MM.1S (cell line): ENCODE measurements around the gene TOX2.
A peak's percentile ranks its signal among the peaks of the same experiment; 100 is the strongest.

Experiments used
- DNase-seq: peaks from one replicate; pipeline ENCODE4 v3.0.0-alpha.2; 2015
- H2AFZ ChIP-seq: fragments of 300-600 bp; sonication (generic); 2 replicates; pipeline ENCODE4 v1.6.0; 2016; ENCODE audit warnings: antibody characterized with exemption, low read length
- H3F3A ChIP-seq: fragments of 300-600 bp; sonication (generic); 2 replicates; pipeline ENCODE4 v1.6.1; 2016; ENCODE audit warnings: mild to moderate bottlenecking, antibody characterized with exemption, low read length, moderate library complexity, mixed read lengths; ENCODE audit not compliant: insufficient read depth
- H3K27ac ChIP-seq: fragments of 300-600 bp; sonication (generic); 2 replicates; pipeline ENCODE4 v1.5.1; 2016; ENCODE audit warnings: mild to moderate bottlenecking, low read length
- H3K27me3 ChIP-seq: fragments of 300-600 bp; sonication (generic); replicated peaks from 2 replicates; pipeline ENCODE4 v1.6.0; 2016; ENCODE audit warnings: low read length; ENCODE audit not compliant: insufficient read depth
- H3K36me3 ChIP-seq: fragments of 300-600 bp; sonication (generic); replicated peaks from 2 replicates; pipeline ENCODE4 v1.6.1; 2016; ENCODE audit warnings: mild to moderate bottlenecking, low read length, mixed read lengths; ENCODE audit not compliant: insufficient read depth
- H3K4me1 ChIP-seq: fragments of 300-600 bp; sonication (generic); 2 replicates; pipeline ENCODE4 v1.6.1; 2016; ENCODE audit warnings: low read length, mixed read lengths
- H3K4me2 ChIP-seq: fragments of 300-600 bp; sonication (generic); 2 replicates; pipeline ENCODE4 v1.6.0; 2016; ENCODE audit warnings: low read depth, low read length
- H3K4me3 ChIP-seq: fragments of 300-600 bp; sonication (generic); 2 replicates; pipeline ENCODE4 v1.5.1; 2016; ENCODE audit warnings: low read length, mixed read lengths
- H3K79me2 ChIP-seq: fragments of 300-600 bp; sonication (generic); 2 replicates; pipeline ENCODE4 v1.6.1; 2016; ENCODE audit warnings: mixed run types, low read length, mixed read lengths
- H3K9ac ChIP-seq: fragments of 300-600 bp; sonication (generic); 2 replicates; pipeline ENCODE4 v1.6.1; 2016; ENCODE audit warnings: low read length, mixed read lengths
- H3K9me2 ChIP-seq: fragments of 300-600 bp; sonication (generic); replicated peaks from 2 replicates; pipeline ENCODE4 v1.6.1; 2016; ENCODE audit warnings: mild to moderate bottlenecking, low read length, mixed read lengths; ENCODE audit not compliant: insufficient read depth
- H3K9me3 ChIP-seq: fragments of 300-600 bp; sonication (generic); replicated peaks from 2 replicates; pipeline ENCODE4 v1.6.1; 2016; ENCODE audit warnings: mild to moderate bottlenecking, low read length, mixed read lengths; ENCODE audit not compliant: insufficient read depth
- H4K20me1 ChIP-seq: fragments of 300-600 bp; sonication (generic); 2 replicates; pipeline ENCODE4 v1.6.1; 2016; ENCODE audit warnings: mild to moderate bottlenecking, low read length, moderate library complexity, mixed read lengths; ENCODE audit not compliant: insufficient read depth
- CTCF ChIP-seq: fragments of 300-600 bp; sonication (generic); IDR thresholded peaks from 2 replicates; pipeline ENCODE4 v1.5.1; 2016; ENCODE audit warnings: antibody characterized with exemption, low read length, mixed read lengths
- EZH2 ChIP-seq: fragments of 300-600 bp; sonication (generic); optimal IDR thresholded peaks from 2 replicates; pipeline ENCODE3; 2017; ENCODE audit warnings: low read depth, mild to moderate bottlenecking, antibody characterized with exemption, low read length, mixed read lengths
- EZH2phosphoT487 ChIP-seq: fragments of 300-600 bp; sonication (generic); IDR thresholded peaks from 2 replicates; pipeline ENCODE4 v1.6.1; 2018; ENCODE audit warnings: antibody characterized with exemption, low read length

TOX2 gene

GRCh38 chr20:43947316-43947710 is 32.7 kb downstream of the TOX2 start:
- no peak overlapping the region for H3K9ac ChIP-seq
- no peaks in the 10 kb centered on the region for H3K27me3 ChIP-seq
- no peak for DNase-seq
- no peak overlapping the region for H3K4me2 ChIP-seq
- no peak overlapping the region for H2AFZ ChIP-seq
- H3K9me3 ChIP-seq, result no peaks in the 10 kb centered on the region
- no peaks in the 10 kb centered on the region for H4K20me1 ChIP-seq
- peaks cover 76% of the 10 kb centered on the region for H3K4me1 ChIP-seq
- TF ChIP-seq EZH2, result no peak
- no peak for TF ChIP-seq CTCF
- no peak for TF ChIP-seq EZH2phosphoT487
- no peak overlapping the region for H3K4me3 ChIP-seq
- peaks cover 71% of the 10 kb centered on the region for H3K79me2 ChIP-seq
- no peak overlapping the region; the same call in 1 of the 2 replicates for H3K27ac ChIP-seq
- H3K36me3 ChIP-seq, result no peaks in the 10 kb centered on the region
- H3K9me2 ChIP-seq, result no peaks in the 10 kb centered on the region
- peaks cover 48% of the 10 kb centered on the region for H3F3A ChIP-seq

GRCh38 chr20:43948455-43948854 is 33.8 kb downstream of the TOX2 start:
- H2AFZ ChIP-seq, result no peak overlapping the region
- no peak for DNase-seq
- peaks cover 79% of the 10 kb centered on the region for H3K4me1 ChIP-seq
- no peak overlapping the region for H3K4me3 ChIP-seq
- TF ChIP-seq EZH2, result no peak
- no peak for TF ChIP-seq EZH2phosphoT487
- no peak for TF ChIP-seq CTCF
- no peaks in the 10 kb centered on the region for H3K36me3 ChIP-seq
- no peaks in the 10 kb centered on the region for H3K27me3 ChIP-seq
- H3K9me2 ChIP-seq, result no peaks in the 10 kb centered on the region
- H4K20me1 ChIP-seq, result no peaks in the 10 kb centered on the region
- H3K79me2 ChIP-seq, result peaks cover 83% of the 10 kb centered on the region
- peaks cover 39% of the 10 kb centered on the region for H3F3A ChIP-seq
- H3K9me3 ChIP-seq, result no peaks in the 10 kb centered on the region
- no peak overlapping the region for H3K9ac ChIP-seq
- H3K27ac ChIP-seq, result peak overlapping the region; percentile 86; the same call in 1 of the 2 replicates
- H3K4me2 ChIP-seq, result no peak overlapping the region

- Histone ChIP-seq H3K9me3 (no peaks in the 10 kb centered on the region), H3K36me3 (no peaks in the 10 kb centered on the region), H2AFZ (no peak overlapping the region), H4K20me1 (no peaks in the 10 kb centered on the region), H3K9me2 (no peaks in the 10 kb centered on the region), H3K4me2 (peak overlapping the region; percentile 35; the same call in 1 of the 2 replicates), H3K79me2 (peaks cover 84% of the 10 kb centered on the region), H3K4me3 (no peak overlapping the region), H3K27me3 (no peaks in the 10 kb centered on the region), H3K27ac (peak overlapping the region; percentile 86), H3K4me1 (peaks cover 79% of the 10 kb centered on the region), H3K9ac (peak overlapping the region; percentile 34), H3F3A (peaks cover 39% of the 10 kb centered on the region)
- DNase-seq, result peak; percentile 42
- TF ChIP-seq CTCF, result 0 out of 2 replicates have a peak, but pooled peaks have one; percentile 10
- no peak for TF ChIP-seq EZH2
Observed at GRCh38 chr20:43949248-43949647, 34.6 kb downstream of the TOX2 start.
